ES-I3 (cell line): ENCODE data around the gene TP53I3.
A peak's percentile ranks its signal among the peaks of the same experiment; 100 is the strongest.

Source experiments
- H3K36me3 ChIP-seq: 2 replicates; pipeline ENCODE4 v1.6.1; 2013; ENCODE audit warnings: mild to moderate bottlenecking, low read length, control low read depth, moderate library complexity; ENCODE audit not compliant: insufficient read depth
- H3K4me1 ChIP-seq: 2 replicates; pipeline ENCODE4 v1.6.1; 2013; ENCODE audit warnings: mild to moderate bottlenecking, control low read depth, low read length; ENCODE audit not compliant: insufficient read depth
- H3K9ac ChIP-seq: 2 replicates; pipeline ENCODE4 v1.6.1; 2013; ENCODE audit warnings: low read depth, mild to moderate bottlenecking, low read length, moderate library complexity
- H3K9me3 ChIP-seq: 2 replicates; pipeline ENCODE4 v1.6.1; 2013; ENCODE audit warnings: mild to moderate bottlenecking, low read length, moderate library complexity; ENCODE audit not compliant: control insufficient read depth, insufficient read depth

The TP53I3 gene

GRCh38 chr2:24082787-24083566 is 1.7 kb downstream of the TP53I3 start:
- peaks cover 8% of the 10 kb centered on the region for H3K36me3 ChIP-seq
- no peaks in the 10 kb centered on the region for H3K4me1 ChIP-seq
- no peaks in the 10 kb centered on the region for H3K9me3 ChIP-seq
- H3K9ac ChIP-seq = peak overlapping the region; percentile 54

- no peaks in the 10 kb centered on the region for H3K4me1 ChIP-seq
- H3K9me3 ChIP-seq = no peaks in the 10 kb centered on the region
Measured at GRCh38 chr2:24080701-24081100, 3.9 kb downstream of the TP53I3 start.

GRCh38 chr2:24077879-24078278 is 6.8 kb downstream of the TP53I3 start:
- H3K9ac ChIP-seq = peak overlapping the region; percentile 58; the same call in 1 of the 2 replicates
- H3K36me3 ChIP-seq = peaks cover 12% of the 10 kb centered on the region
- H3K4me1 ChIP-seq = no peaks in the 10 kb centered on the region
- H3K9me3 ChIP-seq = no peaks in the 10 kb centered on the region

More at GRCh38 chr2:24080701-24081100, 3.9 kb downstream of the TP53I3 start:
- H3K36me3 ChIP-seq = peaks cover 8% of the 10 kb centered on the region
- no peak overlapping the region for H3K9ac ChIP-seq

GRCh38 chr2:24077535-24077877 is 7.1 kb downstream of the TP53I3 start:
- H3K9ac ChIP-seq = peak overlapping the region; percentile 58
- no peaks in the 10 kb centered on the region for H3K4me1 ChIP-seq
- no peaks in the 10 kb centered on the region for H3K9me3 ChIP-seq
- H3K36me3 ChIP-seq = peaks cover 12% of the 10 kb centered on the region

- H3K9me3 ChIP-seq = no peaks in the 10 kb centered on the region
- H3K4me1 ChIP-seq = no peaks in the 10 kb centered on the region
- H3K9ac ChIP-seq = peak overlapping the region; percentile 58
- peaks cover 11% of the 10 kb centered on the region for H3K36me3 ChIP-seq
Measured at GRCh38 chr2:24076849-24077534, 7.6 kb downstream of the TP53I3 start.

GRCh38 chr2:24075915-24076848 is 8.5 kb downstream of the TP53I3 start, which contains the start of gene SF3B6:
TSS of gene SF3B6 (minus strand) at chr2:24076326. CDS start at chr2:24076229, 97 bp downstream.
- no peaks in the 10 kb centered on the region for H3K9me3 ChIP-seq
- no peaks in the 10 kb centered on the region for H3K4me1 ChIP-seq
- H3K36me3 ChIP-seq = peaks cover 11% of the 10 kb centered on the region
- peak within 1 kb of the TSS; percentile 62 for H3K9ac ChIP-seq

GRCh38 chr2:24075259-24075658 is 9.4 kb downstream of the TP53I3 start:
- Histone ChIP-seq H3K9me3 (no peaks in the 10 kb centered on the region), H3K4me1 (no peaks in the 10 kb centered on the region), H3K36me3 (peaks cover 11% of the 10 kb centered on the region), H3K9ac (peak overlapping the region; percentile 62)

GRCh38 chr2:24073816-24074215 is 10.8 kb downstream of the TP53I3 start:
- Histone ChIP-seq H3K4me1 (no peaks in the 10 kb centered on the region), H3K9ac (no peak overlapping the region), H3K36me3 (peaks cover 11% of the 10 kb centered on the region), H3K9me3 (no peaks in the 10 kb centered on the region)

- Histone ChIP-seq H3K4me1 (no peaks in the 10 kb centered on the region), H3K9me3 (no peaks in the 10 kb centered on the region), H3K9ac (no peak overlapping the region), H3K36me3 (peaks cover 11% of the 10 kb centered on the region)
Measured at GRCh38 chr2:24072259-24072658, 12.4 kb downstream of the TP53I3 start.

- Histone ChIP-seq H3K36me3 (peaks cover 7% of the 10 kb centered on the region), H3K4me1 (no peaks in the 10 kb centered on the region), H3K9me3 (no peaks in the 10 kb centered on the region), H3K9ac (no peak overlapping the region)
Measured at GRCh38 chr2:24065341-24065740, 19.3 kb downstream of the TP53I3 start.

- no peaks in the 10 kb centered on the region for H3K9me3 ChIP-seq
- H3K9ac ChIP-seq = no peak overlapping the region
- peaks cover 4% of the 10 kb centered on the region; the same call in 1 of the 2 replicates for H3K36me3 ChIP-seq
Measured at GRCh38 chr2:24058564-24059271, 25.9 kb downstream of the TP53I3 start.

GRCh38 chr2:24055750-24056149 is 28.9 kb downstream of the TP53I3 start:
- Histone ChIP-seq H3K9ac (no peak overlapping the region), H3K36me3 (no peaks in the 10 kb centered on the region), H3K4me1 (no peaks in the 10 kb centered on the region), H3K9me3 (no peaks in the 10 kb centered on the region)

More at GRCh38 chr2:24058564-24059271, 25.9 kb downstream of the TP53I3 start:
- H3K4me1 ChIP-seq = no peaks in the 10 kb centered on the region

GRCh38 chr2:24054366-24055010 is 30.1 kb downstream of the TP53I3 start:
- no peaks in the 10 kb centered on the region for H3K9me3 ChIP-seq
- H3K36me3 ChIP-seq = no peaks in the 10 kb centered on the region
- no peaks in the 10 kb centered on the region for H3K4me1 ChIP-seq
- no peak overlapping the region for H3K9ac ChIP-seq
